GM23338 (cell line): ENCODE measurements around the gene OR2V2. TPM values are rescaled to one million over a fixed set of nuclear protein-coding genes. Genes with fewer than 3 reads are reported as not detected.
A peak's percentile ranks its signal among the peaks of the same experiment; 100 is the strongest.

ENCODE experiments used
- ATAC-seq: fragments of 200-7000 bp; cut with Tn5 transposase; 3 replicates; pipeline ENCODE4 v1.9.1; 2020
- DNase-seq: peaks from one replicate; pipeline ENCODE4 v3.0.0-alpha.2; 2015; ENCODE audit warnings: low spot score
- H2AFZ ChIP-seq: fragments of 200-600 bp; sonication (generic); 2 replicates; pipeline ENCODE4 v1.8.0; 2016; ENCODE audit warnings: antibody characterized with exemption, mild to moderate bottlenecking, moderate library complexity
- H3F3A ChIP-seq: fragments of 200-600 bp; sonication (generic); replicated peaks from 2 replicates; pipeline ENCODE4 v1.8.0; 2017; ENCODE audit warnings: antibody characterized with exemption, mixed run types, low read depth
- H3K27ac ChIP-seq: fragments of 200-600 bp; sonication (generic); 2 replicates; pipeline ENCODE4 v1.6.1; 2016; ENCODE audit warnings: low read depth
- H3K27me3 ChIP-seq: fragments of 200-600 bp; sonication (generic); 2 replicates; pipeline ENCODE4 v1.8.0; 2016; ENCODE audit warnings: mild to moderate bottlenecking, mixed run types, moderate library complexity; ENCODE audit not compliant: insufficient read depth
- H3K36me3 ChIP-seq: fragments of 200-600 bp; sonication (generic); 2 replicates; pipeline ENCODE4 v1.8.0; 2016; ENCODE audit warnings: mild to moderate bottlenecking; ENCODE audit not compliant: insufficient read depth
- H3K4me1 ChIP-seq: fragments of 200-600 bp; sonication (generic); 2 replicates; pipeline ENCODE4 v1.8.0; 2016; ENCODE audit warnings: mild to moderate bottlenecking, moderate library complexity; ENCODE audit not compliant: insufficient read depth
- H3K4me2 ChIP-seq: fragments of 200-600 bp; sonication (generic); 2 replicates; pipeline ENCODE4 v1.7.1; 2017; ENCODE audit warnings: mixed run types
- H3K4me3 ChIP-seq: fragments of 200-600 bp; sonication (generic); 2 replicates; pipeline ENCODE4 v1.6.1; 2016; ENCODE audit warnings: mixed run types
- H3K79me2 ChIP-seq: fragments of 200-600 bp; sonication (generic); replicated peaks from 2 replicates; pipeline ENCODE4 v1.8.0; 2017; ENCODE audit warnings: mild to moderate bottlenecking; ENCODE audit not compliant: insufficient read depth
- H3K9me2 ChIP-seq: fragments of 200-600 bp; sonication (generic); 2 replicates; pipeline ENCODE4 v1.8.0; 2017; ENCODE audit not compliant: insufficient read depth
- H4K20me1 ChIP-seq: fragments of 200-600 bp; sonication (generic); replicated peaks from 2 replicates; pipeline ENCODE4 v1.8.0; 2017; ENCODE audit warnings: mild to moderate bottlenecking; ENCODE audit not compliant: insufficient read depth
- H3K27ac Mint-ChIP-seq: 2 replicates; pipeline ENCODE4 v1.8.0; 2020; ENCODE audit warnings: inconsistent platforms, mild to moderate bottlenecking, moderate library complexity, mixed read lengths
- H3K27me3 Mint-ChIP-seq: 3 replicates; pipeline ENCODE4 v1.8.0; 2022; ENCODE audit warnings: low read depth, mild to moderate bottlenecking, moderate library complexity, mixed read lengths, inconsistent platforms; ENCODE audit not compliant: insufficient read depth, poor library complexity
- H3K36me3 Mint-ChIP-seq: 3 replicates; pipeline ENCODE4 v1.8.0; 2021; ENCODE audit warnings: low read depth, mild to moderate bottlenecking, inconsistent platforms, moderate library complexity, mixed read lengths
- H3K4me1 Mint-ChIP-seq: 3 replicates; pipeline ENCODE4 v1.8.0; 2020; ENCODE audit warnings: mild to moderate bottlenecking, inconsistent platforms, mixed read lengths
- H3K4me3 Mint-ChIP-seq: 3 replicates; pipeline ENCODE4 v1.8.0; 2021; ENCODE audit warnings: moderate library complexity, mild to moderate bottlenecking, inconsistent platforms, mixed read lengths
- H3K9me3 Mint-ChIP-seq: 3 replicates; pipeline ENCODE4 v1.8.0; 2020; ENCODE audit warnings: moderate library complexity, mild to moderate bottlenecking, inconsistent platforms, mixed read lengths
- CREB1 ChIP-seq: fragments of 250-450 bp; sonication (Bioruptor Pico); IDR thresholded peaks from 2 replicates; pipeline ENCODE4 v1.5.0; 2020; ENCODE audit warnings: low read depth, mild to moderate bottlenecking, moderate library complexity
- EZH2 ChIP-seq: fragments of 200-600 bp; sonication (generic); IDR thresholded peaks from one replicate; pipeline ENCODE4 v1.8.0; 2017; ENCODE audit warnings: antibody characterized with exemption, mild to moderate bottlenecking, low read depth; ENCODE audit not compliant: unreplicated experiment
- JUNB ChIP-seq: IDR thresholded peaks from one replicate; pipeline ENCODE4 v1.6.1; 2016; ENCODE audit warnings: antibody characterized with exemption; ENCODE audit not compliant: unreplicated experiment
- POLR2AphosphoS5 ChIP-seq: IDR thresholded peaks from 2 replicates; pipeline ENCODE4 v1.6.1; 2016; ENCODE audit warnings: antibody characterized with exemption, low read depth
- ZNF114 ChIP-seq: fragments of 250-450 bp; sonication (Bioruptor Pico); IDR thresholded peaks from 2 replicates; pipeline ENCODE4 v1.5.0; 2020; ENCODE audit warnings: mild to moderate bottlenecking, moderate library complexity
- polyA plus RNA-seq: library from polyadenylated mRNA; unstranded; fragments of >200 nt; fragmentation: Nextera tagmentation; extraction: Ambion mirVana; gene quantifications from 2 replicates; pipeline ENCODE4 v1.2.1, GENCODE V29; 2016
- total RNA-seq: library from RNA; depleted of rRNA; stranded (reverse); fragments of >200 nt; shearing (Covaris generic); gene quantifications from 2 replicates; pipeline ENCODE4 v1.2.3, GENCODE V29; 2014
- TF ChIP-seq, protein P1 (sequence below), 2 experiments: fragments of 200-600 bp in 1 of 2; sonication (generic) in 1 of 2; conservative IDR thresholded peaks; 2 replicates each; pipeline versions ENCODE4 v1.5.1 to v1.6.1; 2016 to 2017; ENCODE audit warnings: antibody characterized with exemption in 2 of 2, low read depth in 2 of 2, mild to moderate bottlenecking in 2 of 2, moderate library complexity in 1 of 2
- TF ChIP-seq, protein P2 (sequence below): fragments of 250-450 bp; sonication (Bioruptor Pico); IDR thresholded peaks from 2 replicates; pipeline ENCODE4 v1.5.0; 2020; ENCODE audit warnings: mild to moderate bottlenecking, moderate library complexity
- TF ChIP-seq, protein P3 (sequence below): IDR thresholded peaks from 2 replicates; pipeline ENCODE4 v1.6.1; 2016; ENCODE audit warnings: antibody characterized with exemption

OR2V2 gene
- total and polyA plus RNA-seq, 2 experiments from 2014 or later = not detected

DNA sequence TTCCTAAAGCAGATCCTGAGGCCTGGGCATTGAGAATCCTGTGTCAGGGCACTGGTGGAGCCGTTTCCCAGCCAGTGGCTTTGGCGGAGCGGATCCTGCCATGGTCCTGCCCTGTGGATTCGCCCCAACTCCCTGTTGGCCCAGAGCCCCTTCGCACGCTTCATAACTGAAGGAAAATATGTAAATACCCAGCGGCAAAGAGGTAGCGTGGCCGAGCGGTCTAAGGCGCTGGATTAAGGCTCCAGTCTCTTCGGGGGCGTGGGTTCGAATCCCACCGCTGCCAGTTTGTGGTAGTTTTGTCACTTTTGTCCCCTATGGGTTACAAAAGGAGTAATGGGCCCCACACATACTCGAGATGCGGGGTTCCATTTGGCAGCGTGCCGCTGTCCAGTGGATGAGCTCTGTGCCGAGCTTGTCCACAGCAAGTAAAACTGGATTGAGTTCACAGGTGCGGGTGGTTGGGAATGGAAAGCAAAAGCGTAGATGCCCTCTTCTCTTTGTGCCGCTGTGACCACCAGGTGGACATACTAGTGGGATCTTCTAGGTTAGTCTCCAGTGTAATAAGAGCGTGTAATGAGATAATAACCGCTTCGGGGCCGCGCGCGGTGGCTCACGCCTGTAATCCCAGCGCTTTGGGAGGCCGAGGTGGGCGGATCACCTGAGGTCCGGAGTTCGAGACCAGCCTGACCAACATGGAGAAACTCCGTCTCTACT is 40.3 kb downstream of the OR2V2 start:
- ATAC-seq = peak; percentile 5
- H4K20me1 ChIP-seq = no peaks in the 10 kb centered on the region
- Mint-ChIP-seq H3K4me1 (peaks cover 3% of the 10 kb centered on the region), H3K27me3 (peaks cover 67% of the 10 kb centered on the region), H3K9me3 (peaks cover 43% of the 10 kb centered on the region), H3K36me3 (peaks cover 21% of the 10 kb centered on the region; the same call in 2 of the 3 replicates), H3K4me3 (peak overlapping the region; percentile 89), H3K27ac (peak overlapping the region; percentile 93)
- peak; percentile 85 for DNase-seq
- no peaks in the 10 kb centered on the region for H3K36me3 ChIP-seq
- H3K79me2 ChIP-seq = no peaks in the 10 kb centered on the region
- H3K27ac ChIP-seq = no peak overlapping the region
- peaks cover 27% of the 10 kb centered on the region for H3K27me3 ChIP-seq
- H3K4me2 ChIP-seq = peak overlapping the region; percentile 69
- no peaks in the 10 kb centered on the region for H3K9me2 ChIP-seq
- H2AFZ ChIP-seq = peak overlapping the region; percentile 35
- H3K4me3 ChIP-seq = peak overlapping the region; percentile 80
- H3K4me1 ChIP-seq = peaks cover 4% of the 10 kb centered on the region; the same call in 1 of the 2 replicates
- peaks cover under 1% of the 10 kb centered on the region for H3F3A ChIP-seq
- TF ChIP-seq, protein P1, sequence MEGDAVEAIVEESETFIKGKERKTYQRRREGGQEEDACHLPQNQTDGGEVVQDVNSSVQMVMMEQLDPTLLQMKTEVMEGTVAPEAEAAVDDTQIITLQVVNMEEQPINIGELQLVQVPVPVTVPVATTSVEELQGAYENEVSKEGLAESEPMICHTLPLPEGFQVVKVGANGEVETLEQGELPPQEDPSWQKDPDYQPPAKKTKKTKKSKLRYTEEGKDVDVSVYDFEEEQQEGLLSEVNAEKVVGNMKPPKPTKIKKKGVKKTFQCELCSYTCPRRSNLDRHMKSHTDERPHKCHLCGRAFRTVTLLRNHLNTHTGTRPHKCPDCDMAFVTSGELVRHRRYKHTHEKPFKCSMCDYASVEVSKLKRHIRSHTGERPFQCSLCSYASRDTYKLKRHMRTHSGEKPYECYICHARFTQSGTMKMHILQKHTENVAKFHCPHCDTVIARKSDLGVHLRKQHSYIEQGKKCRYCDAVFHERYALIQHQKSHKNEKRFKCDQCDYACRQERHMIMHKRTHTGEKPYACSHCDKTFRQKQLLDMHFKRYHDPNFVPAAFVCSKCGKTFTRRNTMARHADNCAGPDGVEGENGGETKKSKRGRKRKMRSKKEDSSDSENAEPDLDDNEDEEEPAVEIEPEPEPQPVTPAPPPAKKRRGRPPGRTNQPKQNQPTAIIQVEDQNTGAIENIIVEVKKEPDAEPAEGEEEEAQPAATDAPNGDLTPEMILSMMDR (conservative IDR thresholded peaks at IDR 0.05; ENCODE audit: low read depth in 2 of 2) = peak in 1 of 2 experiments; percentile 44; a peak in 2 of 4 replicates
- TF ChIP-seq CREB1 (no peak), POLR2AphosphoS5 (no peak), ZNF114 (CRISPR knock-in tag) (no peak), JUNB (no peak), EZH2 (no peak)
- TF ChIP-seq, protein P2, sequence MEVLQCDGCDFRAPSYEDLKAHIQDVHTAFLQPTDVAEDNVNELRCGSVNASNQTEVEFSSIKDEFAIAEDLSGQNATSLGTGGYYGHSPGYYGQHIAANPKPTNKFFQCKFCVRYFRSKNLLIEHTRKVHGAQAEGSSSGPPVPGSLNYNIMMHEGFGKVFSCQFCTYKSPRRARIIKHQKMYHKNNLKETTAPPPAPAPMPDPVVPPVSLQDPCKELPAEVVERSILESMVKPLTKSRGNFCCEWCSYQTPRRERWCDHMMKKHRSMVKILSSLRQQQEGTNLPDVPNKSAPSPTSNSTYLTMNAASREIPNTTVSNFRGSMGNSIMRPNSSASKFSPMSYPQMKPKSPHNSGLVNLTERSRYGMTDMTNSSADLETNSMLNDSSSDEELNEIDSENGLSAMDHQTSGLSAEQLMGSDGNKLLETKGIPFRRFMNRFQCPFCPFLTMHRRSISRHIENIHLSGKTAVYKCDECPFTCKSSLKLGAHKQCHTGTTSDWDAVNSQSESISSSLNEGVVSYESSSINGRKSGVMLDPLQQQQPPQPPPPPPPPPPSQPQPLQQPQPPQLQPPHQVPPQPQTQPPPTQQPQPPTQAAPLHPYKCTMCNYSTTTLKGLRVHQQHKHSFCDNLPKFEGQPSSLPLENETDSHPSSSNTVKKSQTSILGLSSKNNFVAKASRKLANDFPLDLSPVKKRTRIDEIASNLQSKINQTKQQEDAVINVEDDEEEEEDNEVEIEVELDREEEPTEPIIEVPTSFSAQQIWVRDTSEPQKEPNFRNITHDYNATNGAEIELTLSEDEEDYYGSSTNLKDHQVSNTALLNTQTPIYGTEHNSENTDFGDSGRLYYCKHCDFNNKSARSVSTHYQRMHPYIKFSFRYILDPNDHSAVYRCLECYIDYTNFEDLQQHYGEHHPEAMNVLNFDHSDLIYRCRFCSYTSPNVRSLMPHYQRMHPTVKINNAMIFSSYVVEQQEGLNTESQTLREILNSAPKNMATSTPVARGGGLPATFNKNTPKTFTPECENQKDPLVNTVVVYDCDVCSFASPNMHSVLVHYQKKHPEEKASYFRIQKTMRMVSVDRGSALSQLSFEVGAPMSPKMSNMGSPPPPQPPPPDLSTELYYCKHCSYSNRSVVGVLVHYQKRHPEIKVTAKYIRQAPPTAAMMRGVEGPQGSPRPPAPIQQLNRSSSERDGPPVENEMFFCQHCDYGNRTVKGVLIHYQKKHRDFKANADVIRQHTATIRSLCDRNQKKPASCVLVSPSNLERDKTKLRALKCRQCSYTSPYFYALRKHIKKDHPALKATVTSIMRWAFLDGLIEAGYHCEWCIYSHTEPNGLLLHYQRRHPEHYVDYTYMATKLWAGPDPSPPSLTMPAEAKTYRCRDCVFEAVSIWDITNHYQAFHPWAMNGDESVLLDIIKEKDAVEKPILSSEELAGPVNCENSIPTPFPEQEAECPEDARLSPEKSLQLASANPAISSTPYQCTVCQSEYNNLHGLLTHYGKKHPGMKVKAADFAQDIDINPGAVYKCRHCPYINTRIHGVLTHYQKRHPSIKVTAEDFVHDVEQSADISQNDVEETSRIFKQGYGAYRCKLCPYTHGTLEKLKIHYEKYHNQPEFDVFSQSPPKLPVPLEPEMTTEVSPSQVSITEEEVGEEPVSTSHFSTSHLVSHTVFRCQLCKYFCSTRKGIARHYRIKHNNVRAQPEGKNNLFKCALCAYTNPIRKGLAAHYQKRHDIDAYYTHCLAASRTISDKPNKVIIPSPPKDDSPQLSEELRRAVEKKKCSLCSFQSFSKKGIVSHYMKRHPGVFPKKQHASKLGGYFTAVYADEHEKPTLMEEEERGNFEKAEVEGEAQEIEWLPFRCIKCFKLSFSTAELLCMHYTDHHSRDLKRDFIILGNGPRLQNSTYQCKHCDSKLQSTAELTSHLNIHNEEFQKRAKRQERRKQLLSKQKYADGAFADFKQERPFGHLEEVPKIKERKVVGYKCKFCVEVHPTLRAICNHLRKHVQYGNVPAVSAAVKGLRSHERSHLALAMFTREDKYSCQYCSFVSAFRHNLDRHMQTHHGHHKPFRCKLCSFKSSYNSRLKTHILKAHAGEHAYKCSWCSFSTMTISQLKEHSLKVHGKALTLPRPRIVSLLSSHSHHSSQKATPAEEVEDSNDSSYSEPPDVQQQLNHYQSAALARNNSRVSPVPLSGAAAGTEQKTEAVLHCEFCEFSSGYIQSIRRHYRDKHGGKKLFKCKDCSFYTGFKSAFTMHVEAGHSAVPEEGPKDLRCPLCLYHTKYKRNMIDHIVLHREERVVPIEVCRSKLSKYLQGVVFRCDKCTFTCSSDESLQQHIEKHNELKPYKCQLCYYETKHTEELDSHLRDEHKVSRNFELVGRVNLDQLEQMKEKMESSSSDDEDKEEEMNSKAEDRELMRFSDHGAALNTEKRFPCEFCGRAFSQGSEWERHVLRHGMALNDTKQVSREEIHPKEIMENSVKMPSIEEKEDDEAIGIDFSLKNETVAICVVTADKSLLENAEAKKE (CRISPR knock-in tag) = no peak
- TF ChIP-seq, protein P3, sequence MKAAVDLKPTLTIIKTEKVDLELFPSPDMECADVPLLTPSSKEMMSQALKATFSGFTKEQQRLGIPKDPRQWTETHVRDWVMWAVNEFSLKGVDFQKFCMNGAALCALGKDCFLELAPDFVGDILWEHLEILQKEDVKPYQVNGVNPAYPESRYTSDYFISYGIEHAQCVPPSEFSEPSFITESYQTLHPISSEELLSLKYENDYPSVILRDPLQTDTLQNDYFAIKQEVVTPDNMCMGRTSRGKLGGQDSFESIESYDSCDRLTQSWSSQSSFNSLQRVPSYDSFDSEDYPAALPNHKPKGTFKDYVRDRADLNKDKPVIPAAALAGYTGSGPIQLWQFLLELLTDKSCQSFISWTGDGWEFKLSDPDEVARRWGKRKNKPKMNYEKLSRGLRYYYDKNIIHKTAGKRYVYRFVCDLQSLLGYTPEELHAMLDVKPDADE = no peak
